RWPE2 (cell line): Measurements from ENCODE around the gene ZNF805.

Source experiments
- ATAC-seq: fragments of 200-7000 bp; cut with Tn5 transposase; 3 replicates; pipeline ENCODE4 v1.9.1; 2021; ENCODE audit warnings: low read depth
- DNase-seq: peaks from one replicate; pipeline ENCODE4 v3.0.0-alpha.2; 2020; ENCODE audit warnings: low spot score
- H3K27ac ChIP-seq: fragments of 450-650 bp; 2 replicates; pipeline ENCODE4 v1.5.1; 2017; ENCODE audit warnings: mild to moderate bottlenecking; ENCODE audit not compliant: poor library complexity, severe bottlenecking
- H3K27me3 ChIP-seq: fragments of 250-450 bp; sonication (Bioruptor Pico); 2 replicates; pipeline ENCODE4 v1.5.1; 2021; ENCODE audit warnings: mild to moderate bottlenecking, moderate library complexity; ENCODE audit not compliant: insufficient read depth, poor library complexity, severe bottlenecking
- H3K36me3 ChIP-seq: fragments of 250-450 bp; sonication (Bioruptor Pico); 2 replicates; pipeline ENCODE4 v1.5.1; 2020; ENCODE audit warnings: low read depth, mild to moderate bottlenecking, moderate library complexity
- H3K4me1 ChIP-seq: fragments of 250-450 bp; sonication (Bioruptor Pico); 2 replicates; pipeline ENCODE4 v1.5.1; 2021; ENCODE audit warnings: mild to moderate bottlenecking, moderate library complexity; ENCODE audit not compliant: insufficient read depth, poor library complexity, severe bottlenecking
- H3K4me3 ChIP-seq: fragments of 250-450 bp; sonication (Bioruptor Pico); 2 replicates; pipeline ENCODE4 v1.5.1; 2021; ENCODE audit warnings: mild to moderate bottlenecking, moderate library complexity; ENCODE audit not compliant: severe bottlenecking
- H3K9me3 ChIP-seq: fragments of 250-450 bp; sonication (Bioruptor Pico); 2 replicates; pipeline ENCODE4 v1.5.1; 2021; ENCODE audit warnings: mild to moderate bottlenecking, moderate library complexity; ENCODE audit not compliant: severe bottlenecking
- TF ChIP-seq, protein P1 (sequence below): fragments of 450-650 bp; IDR thresholded peaks from one replicate; pipeline ENCODE4 v1.5.1; 2017; ENCODE audit warnings: mild to moderate bottlenecking, moderate library complexity; ENCODE audit not compliant: poor library complexity, severe bottlenecking

ZNF805 gene

GRCh38 chr19:57202160-57202559, 38.3 kb upstream of the ZNF805 start:
- H3K36me3 ChIP-seq = peaks cover 46% of the 10 kb centered on the region
- no peak for ATAC-seq

DNA sequence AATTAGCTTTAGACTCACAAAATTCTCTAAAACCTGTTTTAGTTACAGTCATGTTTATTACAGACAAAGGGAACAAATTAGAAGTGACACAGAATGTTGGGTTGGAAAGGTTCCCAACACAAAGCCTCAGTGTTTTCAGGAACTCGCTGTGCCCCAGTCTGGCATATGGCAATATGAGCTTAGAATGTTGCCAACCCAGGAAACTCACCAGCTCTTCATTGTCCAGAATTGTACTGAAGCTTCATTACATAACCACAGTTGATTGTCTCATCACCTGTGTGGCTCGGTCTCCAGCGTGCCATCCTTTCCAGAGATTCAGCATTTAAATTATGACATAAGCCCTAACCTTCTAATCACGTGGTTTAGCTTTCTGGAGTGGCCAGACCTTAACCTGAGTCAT, 30.1 kb upstream of the ZNF805 start:
- DNase-seq (no peak), ATAC-seq (no peak)
- H3K9me3 ChIP-seq = no peaks in the 10 kb centered on the region
- H3K27ac ChIP-seq = no peak overlapping the region
- H3K27me3 ChIP-seq = no peaks in the 10 kb centered on the region
- H3K36me3 ChIP-seq = peaks cover 78% of the 10 kb centered on the region
- no peak overlapping the region for H3K4me3 ChIP-seq
- TF ChIP-seq, protein P1, sequence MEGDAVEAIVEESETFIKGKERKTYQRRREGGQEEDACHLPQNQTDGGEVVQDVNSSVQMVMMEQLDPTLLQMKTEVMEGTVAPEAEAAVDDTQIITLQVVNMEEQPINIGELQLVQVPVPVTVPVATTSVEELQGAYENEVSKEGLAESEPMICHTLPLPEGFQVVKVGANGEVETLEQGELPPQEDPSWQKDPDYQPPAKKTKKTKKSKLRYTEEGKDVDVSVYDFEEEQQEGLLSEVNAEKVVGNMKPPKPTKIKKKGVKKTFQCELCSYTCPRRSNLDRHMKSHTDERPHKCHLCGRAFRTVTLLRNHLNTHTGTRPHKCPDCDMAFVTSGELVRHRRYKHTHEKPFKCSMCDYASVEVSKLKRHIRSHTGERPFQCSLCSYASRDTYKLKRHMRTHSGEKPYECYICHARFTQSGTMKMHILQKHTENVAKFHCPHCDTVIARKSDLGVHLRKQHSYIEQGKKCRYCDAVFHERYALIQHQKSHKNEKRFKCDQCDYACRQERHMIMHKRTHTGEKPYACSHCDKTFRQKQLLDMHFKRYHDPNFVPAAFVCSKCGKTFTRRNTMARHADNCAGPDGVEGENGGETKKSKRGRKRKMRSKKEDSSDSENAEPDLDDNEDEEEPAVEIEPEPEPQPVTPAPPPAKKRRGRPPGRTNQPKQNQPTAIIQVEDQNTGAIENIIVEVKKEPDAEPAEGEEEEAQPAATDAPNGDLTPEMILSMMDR = no peak
- no peaks in the 10 kb centered on the region for H3K4me1 ChIP-seq

More at GRCh38 chr19:57202160-57202559, 38.3 kb upstream of the ZNF805 start:
- DNase-seq = no peak
- H3K4me1 ChIP-seq = no peaks in the 10 kb centered on the region
- H3K4me3 ChIP-seq = no peak overlapping the region
- TF ChIP-seq, protein P1 = no peak
- no peak overlapping the region for H3K27ac ChIP-seq
- H3K27me3 ChIP-seq = no peaks in the 10 kb centered on the region
- no peaks in the 10 kb centered on the region for H3K9me3 ChIP-seq

GRCh38 chr19:57212109-57212508, 28.3 kb upstream of the ZNF805 start:
- peaks cover 85% of the 10 kb centered on the region for H3K36me3 ChIP-seq
- H3K27me3 ChIP-seq = no peaks in the 10 kb centered on the region
- no peak overlapping the region for H3K4me3 ChIP-seq
- no peak overlapping the region for H3K27ac ChIP-seq
- ATAC-seq (no peak), DNase-seq (no peak)
- no peaks in the 10 kb centered on the region for H3K9me3 ChIP-seq
- no peaks in the 10 kb centered on the region for H3K4me1 ChIP-seq
- TF ChIP-seq, protein P1 = no peak

DNA sequence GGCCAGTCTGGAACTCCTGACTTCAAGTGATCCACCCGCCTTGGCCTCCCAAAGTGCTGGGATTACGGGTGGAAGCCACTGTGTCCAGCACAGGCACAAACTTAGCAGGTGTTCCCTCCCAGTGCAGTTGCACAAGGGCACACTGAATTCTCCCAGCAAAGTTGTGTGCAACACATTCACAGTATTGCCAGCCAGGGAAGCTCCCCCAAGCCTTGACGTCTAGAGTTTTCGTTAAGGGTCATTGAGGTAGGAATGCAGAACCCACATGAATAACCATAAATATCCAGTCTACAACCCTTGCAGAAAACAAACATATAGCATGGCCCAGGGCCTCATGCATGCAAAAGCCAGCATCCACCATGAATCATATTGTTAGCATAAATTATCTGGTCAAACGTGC, 12.9 kb upstream of the ZNF805 start:
- Histone ChIP-seq H3K9me3 (no peaks in the 10 kb centered on the region), H3K4me1 (no peaks in the 10 kb centered on the region), H3K36me3 (no peaks in the 10 kb centered on the region), H3K27me3 (no peaks in the 10 kb centered on the region), H3K27ac (no peak overlapping the region), H3K4me3 (no peak overlapping the region)
- TF ChIP-seq, protein P1 = no peak
- no peak for ATAC-seq
- no peak for DNase-seq

GRCh38 chr19:57231686-57232085, 8.7 kb upstream of the ZNF805 start:
- H3K9me3 ChIP-seq = no peaks in the 10 kb centered on the region
- ATAC-seq (no peak), DNase-seq (no peak)
- TF ChIP-seq, protein P1 = no peak
- H3K27me3 ChIP-seq = no peaks in the 10 kb centered on the region
- H3K4me1 ChIP-seq = no peaks in the 10 kb centered on the region
- no peak overlapping the region for H3K27ac ChIP-seq
- H3K36me3 ChIP-seq = no peaks in the 10 kb centered on the region
- no peak overlapping the region for H3K4me3 ChIP-seq
